HepG2 (cell line): Measurements from ENCODE around the gene NTN5. TPM values are rescaled to one million over a fixed set of nuclear protein-coding genes. Genes with fewer than 3 reads are reported as not detected.

Experiments used
- AGO2 ChIP-seq: fragments of 200-400 bp; formaldehyde crosslinking; optimal IDR thresholded peaks from 2 replicates; pipeline ENCODE3; 2017; ENCODE audit warnings: mild to moderate bottlenecking, low read depth, low read length, moderate library complexity
- ASH2L ChIP-seq: fragments of 300-600, 200-600 bp; sonication (generic); IDR thresholded peaks from 2 replicates; pipeline ENCODE4 v1.7.0; 2017; ENCODE audit warnings: low read depth, mild to moderate bottlenecking, moderate library complexity, mixed read lengths, low read length; ENCODE audit not compliant: insufficient read length
- CAMTA2 ChIP-seq: sonication (generic); formaldehyde crosslinking; IDR thresholded peaks from 2 replicates; pipeline ENCODE4 v1.4.0; 2020; ENCODE audit warnings: mild to moderate bottlenecking, missing genetic modification reagents, borderline replicate concordance
- GABPA ChIP-seq, 2 experiments: IDR thresholded peaks; 2 replicates each; pipeline ENCODE4 v1.6.1; 2011 to 2016; ENCODE audit warnings: low read depth in 2 of 2, low read length in 1 of 2, missing biosample characterization in 1 of 2, missing genetic modification characterization in 1 of 2
- GTF3A ChIP-seq: sonication (generic); formaldehyde crosslinking; conservative IDR thresholded peaks from 2 replicates; pipeline ENCODE4 v1.4.0; 2020; ENCODE audit warnings: mild to moderate bottlenecking, missing genetic modification reagents
- HOXA3 ChIP-seq: sonication (generic); formaldehyde crosslinking; IDR thresholded peaks from 2 replicates; pipeline ENCODE4 v1.5.0; 2020; ENCODE audit warnings: missing genetic modification reagents
- KAT2B ChIP-seq: fragments of 150-350 bp; IDR thresholded peaks from 2 replicates; pipeline ENCODE4 v1.6.1; 2014; ENCODE audit warnings: low read depth, low read length, borderline replicate concordance
- MED1 ChIP-seq: sonication (generic); formaldehyde crosslinking; IDR thresholded peaks from 2 replicates; pipeline ENCODE4 v1.4.0; 2020; ENCODE audit warnings: missing genetic modification reagents
- MED8 ChIP-seq: sonication (generic); formaldehyde crosslinking; IDR thresholded peaks from 2 replicates; pipeline ENCODE4 v1.8.1; 2023; ENCODE audit warnings: mild to moderate bottlenecking, missing genetic modification reagents; ENCODE audit not compliant: insufficient replicate concordance
- SAP130 ChIP-seq: IDR thresholded peaks from 2 replicates; pipeline ENCODE4 v1.6.1; 2016; ENCODE audit warnings: low read depth
- SP4 ChIP-seq: sonication (generic); formaldehyde crosslinking; IDR thresholded peaks from 2 replicates; pipeline ENCODE4 v1.8.1; 2023; ENCODE audit warnings: mild to moderate bottlenecking, missing genetic modification reagents
- ZBTB7B ChIP-seq: sonication (generic); formaldehyde crosslinking; IDR thresholded peaks from 2 replicates; pipeline ENCODE4 v1.4.0; 2020; ENCODE audit warnings: missing genetic modification reagents
- ZNF431 ChIP-seq: sonication (generic); formaldehyde crosslinking; IDR thresholded peaks from 2 replicates; pipeline ENCODE4 v1.9.0; 2022; ENCODE audit warnings: missing genetic modification reagents, low read depth, mild to moderate bottlenecking, borderline replicate concordance
- ZNF678 ChIP-seq: sonication (generic); formaldehyde crosslinking; IDR thresholded peaks from 2 replicates; pipeline ENCODE4 v1.4.0; 2020; ENCODE audit warnings: mild to moderate bottlenecking, missing genetic modification reagents
- ZNF740 ChIP-seq: sonication (generic); formaldehyde crosslinking; IDR thresholded peaks from 2 replicates; pipeline ENCODE4 v1.4.0; 2020; ENCODE audit warnings: missing genetic modification reagents
- polyA plus RNA-seq, 8 experiments: library from polyadenylated mRNA; depleted of rRNA in 3 of 8; stranded (reverse) in 7 of 8; unstranded in 1 of 8; fragments of >200 nt; fragmentation: Illumina TruSeq in 4 of 8; extraction: Trizol in 4 of 8; gene quantifications; 2 replicates each; pipeline versions ENCODE4 v1.2.1 to v1.2.3, GENCODE V29; 2011 to 2016; ENCODE audit warnings: low read depth in 4 of 8, missing spikeins in 1 of 8, mixed read lengths in 1 of 8; ENCODE audit not compliant: insufficient read depth in 1 of 8
- total RNA-seq, 5 experiments: library from RNA; depleted of rRNA; stranded (reverse); fragments of >200 nt; fragmentation: Illumina TruSeq; extraction: Trizol; gene quantifications; 2 replicates each; pipeline ENCODE4 v1.2.3, GENCODE V29; 2016; ENCODE audit warnings: low read depth in 1 of 5
- TF ChIP-seq, protein P1 (sequence below): sonication (generic); formaldehyde crosslinking; IDR thresholded peaks from 2 replicates; pipeline ENCODE4 v1.4.0; 2020; ENCODE audit warnings: mild to moderate bottlenecking, missing genetic modification reagents
- TF ChIP-seq, protein P2 (sequence below): sonication (generic); formaldehyde crosslinking; IDR thresholded peaks from 2 replicates; pipeline ENCODE4 v1.5.0; 2020; ENCODE audit warnings: missing genetic modification reagents
- TF ChIP-seq, protein P3 (sequence below): sonication (generic); formaldehyde crosslinking; IDR thresholded peaks from 2 replicates; pipeline ENCODE4 v1.5.1; 2020; ENCODE audit warnings: mild to moderate bottlenecking, missing genetic modification reagents, moderate library complexity
- TF ChIP-seq, protein P4 (sequence below): sonication (generic); formaldehyde crosslinking; IDR thresholded peaks from 2 replicates; pipeline ENCODE4 v1.5.1; 2020; ENCODE audit warnings: mild to moderate bottlenecking, missing genetic modification reagents, moderate library complexity

NTN5 gene
- total and polyA plus RNA-seq, 2 of the 13 experiments (the other 11 are each of a cell fraction or from before 2014, with no cell fraction given): 0.05 TPM; not detected in 1

DNA sequence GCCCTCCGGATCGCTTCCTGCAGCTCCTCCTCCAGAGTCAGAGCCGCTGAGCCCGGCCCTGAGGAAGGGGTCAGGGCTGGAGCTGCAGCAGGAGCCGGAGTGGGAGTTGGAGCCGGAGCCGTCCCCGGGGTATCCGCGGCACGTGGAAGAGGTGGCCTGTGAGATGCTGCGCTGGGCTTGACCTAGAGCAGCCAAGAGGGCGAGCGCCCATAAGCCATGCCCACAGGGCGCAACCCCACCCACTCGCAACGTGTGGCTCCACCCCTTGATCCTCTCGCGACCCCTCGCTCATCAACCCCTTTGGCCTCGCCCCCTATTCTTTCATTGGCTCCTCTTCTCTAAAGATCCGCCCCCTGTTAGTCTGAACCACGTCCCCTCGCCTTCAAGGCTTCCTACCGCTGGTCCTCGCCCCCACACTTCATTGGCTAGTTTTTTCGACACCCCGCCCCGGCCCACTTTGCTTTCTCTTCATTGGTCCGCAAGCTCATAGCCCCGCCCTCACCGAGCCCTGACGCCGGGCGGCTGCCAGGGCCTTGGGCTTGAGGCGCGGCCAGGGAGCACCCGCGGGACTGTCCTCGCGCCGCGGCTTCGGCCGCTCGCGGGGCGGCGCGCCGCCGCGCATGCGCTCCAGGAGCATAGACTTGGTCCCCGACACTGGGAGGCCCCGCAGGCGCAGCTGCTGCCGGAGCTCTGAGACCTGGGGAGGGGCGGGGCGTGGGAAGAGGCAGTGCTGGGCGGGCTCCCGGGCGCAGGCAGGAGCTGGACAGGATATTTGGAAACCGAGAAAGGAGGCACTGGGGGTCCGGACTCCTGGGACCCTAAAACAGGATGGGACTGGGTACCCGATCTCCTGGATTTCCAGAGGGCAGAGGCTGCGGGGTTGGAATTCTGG lies 41.3 kb upstream of the NTN5 start (continued):
- TF ChIP-seq, protein P1, sequence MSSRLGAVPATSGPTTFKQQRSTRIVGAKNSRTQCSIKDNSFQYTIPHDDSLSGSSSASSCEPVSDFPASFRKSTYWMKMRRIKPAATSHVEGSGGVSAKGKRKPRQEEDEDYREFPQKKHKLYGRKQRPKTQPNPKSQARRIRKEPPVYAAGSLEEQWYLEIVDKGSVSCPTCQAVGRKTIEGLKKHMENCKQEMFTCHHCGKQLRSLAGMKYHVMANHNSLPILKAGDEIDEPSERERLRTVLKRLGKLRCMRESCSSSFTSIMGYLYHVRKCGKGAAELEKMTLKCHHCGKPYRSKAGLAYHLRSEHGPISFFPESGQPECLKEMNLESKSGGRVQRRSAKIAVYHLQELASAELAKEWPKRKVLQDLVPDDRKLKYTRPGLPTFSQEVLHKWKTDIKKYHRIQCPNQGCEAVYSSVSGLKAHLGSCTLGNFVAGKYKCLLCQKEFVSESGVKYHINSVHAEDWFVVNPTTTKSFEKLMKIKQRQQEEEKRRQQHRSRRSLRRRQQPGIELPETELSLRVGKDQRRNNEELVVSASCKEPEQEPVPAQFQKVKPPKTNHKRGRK (CRISPR knock-in tag): no peak
- TF ChIP-seq ZBTB7B (peak; percentile 37; the same call in 1 of the 2 replicates), GTF3A (CRISPR knock-in tag) (no peak), HOXA3 (CRISPR knock-in tag) (0 out of 2 replicates have a peak, but pooled peaks have one; percentile 74), ASH2L (no peak), CAMTA2 (no peak), KAT2B (no peak), SAP130 (peak; percentile 57), ZNF678 (no peak), ZNF740 (CRISPR knock-in tag) (no peak), MED8 (CRISPR knock-in tag) (no peak), SP4 (CRISPR knock-in tag) (peak; percentile 98), GABPA (IDR thresholded peaks at IDR 0.05; ENCODE audit: low read depth, low read length) (no peak), GABPA (CRISPR knock-in tag; IDR thresholded peaks at IDR 0.05; ENCODE audit: low read depth) (peak; percentile 45), AGO2 (peak; percentile 80), MED1 (CRISPR knock-in tag) (peak; percentile 21; the same call in 1 of the 2 replicates), ZNF431 (CRISPR knock-in tag) (no peak)
- TF ChIP-seq, protein P2, sequence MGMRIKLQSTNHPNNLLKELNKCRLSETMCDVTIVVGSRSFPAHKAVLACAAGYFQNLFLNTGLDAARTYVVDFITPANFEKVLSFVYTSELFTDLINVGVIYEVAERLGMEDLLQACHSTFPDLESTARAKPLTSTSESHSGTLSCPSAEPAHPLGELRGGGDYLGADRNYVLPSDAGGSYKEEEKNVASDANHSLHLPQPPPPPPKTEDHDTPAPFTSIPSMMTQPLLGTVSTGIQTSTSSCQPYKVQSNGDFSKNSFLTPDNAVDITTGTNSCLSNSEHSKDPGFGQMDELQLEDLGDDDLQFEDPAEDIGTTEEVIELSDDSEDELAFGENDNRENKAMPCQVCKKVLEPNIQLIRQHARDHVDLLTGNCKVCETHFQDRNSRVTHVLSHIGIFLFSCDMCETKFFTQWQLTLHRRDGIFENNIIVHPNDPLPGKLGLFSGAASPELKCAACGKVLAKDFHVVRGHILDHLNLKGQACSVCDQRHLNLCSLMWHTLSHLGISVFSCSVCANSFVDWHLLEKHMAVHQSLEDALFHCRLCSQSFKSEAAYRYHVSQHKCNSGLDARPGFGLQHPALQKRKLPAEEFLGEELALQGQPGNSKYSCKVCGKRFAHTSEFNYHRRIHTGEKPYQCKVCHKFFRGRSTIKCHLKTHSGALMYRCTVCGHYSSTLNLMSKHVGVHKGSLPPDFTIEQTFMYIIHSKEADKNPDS (CRISPR knock-in tag): no peak
- TF ChIP-seq, protein P3, sequence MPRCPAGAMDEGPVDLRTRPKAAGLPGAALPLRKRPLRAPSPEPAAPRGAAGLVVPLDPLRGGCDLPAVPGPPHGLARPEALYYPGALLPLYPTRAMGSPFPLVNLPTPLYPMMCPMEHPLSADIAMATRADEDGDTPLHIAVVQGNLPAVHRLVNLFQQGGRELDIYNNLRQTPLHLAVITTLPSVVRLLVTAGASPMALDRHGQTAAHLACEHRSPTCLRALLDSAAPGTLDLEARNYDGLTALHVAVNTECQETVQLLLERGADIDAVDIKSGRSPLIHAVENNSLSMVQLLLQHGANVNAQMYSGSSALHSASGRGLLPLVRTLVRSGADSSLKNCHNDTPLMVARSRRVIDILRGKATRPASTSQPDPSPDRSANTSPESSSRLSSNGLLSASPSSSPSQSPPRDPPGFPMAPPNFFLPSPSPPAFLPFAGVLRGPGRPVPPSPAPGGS: peak; percentile 77; the same call in 1 of the 2 replicates
- TF ChIP-seq, protein P4, sequence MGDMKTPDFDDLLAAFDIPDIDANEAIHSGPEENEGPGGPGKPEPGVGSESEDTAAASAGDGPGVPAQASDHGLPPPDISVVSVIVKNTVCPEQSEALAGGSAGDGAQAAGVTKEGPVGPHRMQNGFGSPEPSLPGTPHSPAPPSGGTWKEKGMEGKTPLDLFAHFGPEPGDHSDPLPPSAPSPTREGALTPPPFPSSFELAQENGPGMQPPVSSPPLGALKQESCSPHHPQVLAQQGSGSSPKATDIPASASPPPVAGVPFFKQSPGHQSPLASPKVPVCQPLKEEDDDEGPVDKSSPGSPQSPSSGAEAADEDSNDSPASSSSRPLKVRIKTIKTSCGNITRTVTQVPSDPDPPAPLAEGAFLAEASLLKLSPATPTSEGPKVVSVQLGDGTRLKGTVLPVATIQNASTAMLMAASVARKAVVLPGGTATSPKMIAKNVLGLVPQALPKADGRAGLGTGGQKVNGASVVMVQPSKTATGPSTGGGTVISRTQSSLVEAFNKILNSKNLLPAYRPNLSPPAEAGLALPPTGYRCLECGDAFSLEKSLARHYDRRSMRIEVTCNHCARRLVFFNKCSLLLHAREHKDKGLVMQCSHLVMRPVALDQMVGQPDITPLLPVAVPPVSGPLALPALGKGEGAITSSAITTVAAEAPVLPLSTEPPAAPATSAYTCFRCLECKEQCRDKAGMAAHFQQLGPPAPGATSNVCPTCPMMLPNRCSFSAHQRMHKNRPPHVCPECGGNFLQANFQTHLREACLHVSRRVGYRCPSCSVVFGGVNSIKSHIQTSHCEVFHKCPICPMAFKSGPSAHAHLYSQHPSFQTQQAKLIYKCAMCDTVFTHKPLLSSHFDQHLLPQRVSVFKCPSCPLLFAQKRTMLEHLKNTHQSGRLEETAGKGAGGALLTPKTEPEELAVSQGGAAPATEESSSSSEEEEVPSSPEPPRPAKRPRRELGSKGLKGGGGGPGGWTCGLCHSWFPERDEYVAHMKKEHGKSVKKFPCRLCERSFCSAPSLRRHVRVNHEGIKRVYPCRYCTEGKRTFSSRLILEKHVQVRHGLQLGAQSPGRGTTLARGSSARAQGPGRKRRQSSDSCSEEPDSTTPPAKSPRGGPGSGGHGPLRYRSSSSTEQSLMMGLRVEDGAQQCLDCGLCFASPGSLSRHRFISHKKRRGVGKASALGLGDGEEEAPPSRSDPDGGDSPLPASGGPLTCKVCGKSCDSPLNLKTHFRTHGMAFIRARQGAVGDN (CRISPR knock-in tag): peak; percentile 72
